ENCODE results near the gene ABHD12. TPM values are rescaled to one million over a fixed set of nuclear protein-coding genes. Genes with fewer than 3 reads are reported as not detected.

Gene ABHD12
- total and polyA plus RNA-seq, 2 donors (not counting 1 experiment from before 2014, with no cell fraction given) = 9.6 to 28.3 TPM

DNA sequence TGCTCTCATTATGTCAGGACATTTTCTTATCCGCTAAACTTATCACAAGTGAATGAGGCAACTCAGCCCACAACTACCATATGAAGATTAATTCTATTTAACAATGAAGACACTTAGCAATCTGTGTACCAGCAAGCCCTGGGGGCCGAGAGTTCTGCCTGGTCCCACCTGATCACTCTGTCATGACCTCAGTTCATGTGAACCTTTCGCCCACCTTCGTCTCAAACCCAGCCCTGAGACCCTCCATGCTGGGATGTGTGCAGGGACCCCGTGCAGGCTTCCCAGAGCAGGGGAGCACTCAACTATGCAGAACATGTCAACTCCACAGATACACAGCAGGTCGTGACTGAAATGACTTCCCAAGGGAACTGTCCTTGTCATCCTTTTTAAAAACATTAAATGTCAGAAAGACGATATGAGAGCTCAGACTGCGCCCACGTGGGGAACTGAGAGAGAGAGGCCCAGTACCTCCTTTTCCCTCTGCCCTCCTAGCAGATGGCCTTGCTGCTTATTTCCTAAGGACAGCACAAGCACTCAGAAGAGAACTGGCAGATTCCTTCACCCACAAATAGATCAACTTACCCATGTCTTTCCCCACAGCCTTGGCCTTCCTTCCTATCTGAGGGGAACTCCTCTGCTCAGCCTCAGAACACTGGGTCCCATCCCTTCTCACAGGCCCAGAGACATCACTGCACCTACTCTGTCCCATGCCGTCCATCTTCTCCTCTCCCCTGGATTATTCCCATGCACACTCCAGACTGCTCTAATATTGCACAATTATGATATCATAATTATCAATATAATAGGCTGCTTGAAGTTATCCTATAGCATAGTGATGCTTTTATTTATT, 11.5 kb downstream of the ABHD12 start:
- no peak for ATAC-seq (ENCODE audit: low read depth)
- no peak overlapping the region for H3K27ac ChIP-seq (ENCODE audit: low read length in 2 of 2)
- no peak for TF ChIP-seq CTCF (IDR thresholded peaks at IDR 0.05)
- no peak for TF ChIP-seq EZH2 (IDR thresholded peaks at IDR 0.05; ENCODE audit: borderline replicate concordance, insufficient read depth, low read depth, low read length, poor library complexity, severe bottlenecking)
- H3K4me1 ChIP-seq (ENCODE audit: control insufficient read depth in 2 of 2, insufficient read depth in 2 of 2, low read length in 2 of 2) = no peaks in the 10 kb centered on the region
- H3K4me2 ChIP-seq (replicated peaks; ENCODE audit: low read depth, low read length, poor library complexity, severe bottlenecking) = no peak overlapping the region
- ChIA-PET CTCF (no interaction called here), POLR2A (no interaction called here)
- H4K20me1 ChIP-seq (ENCODE audit: control insufficient read depth, insufficient read depth, low read length, poor library complexity, severe bottlenecking) = peaks cover 33% of the 10 kb centered on the region
- H3K9ac ChIP-seq (ENCODE audit: low read length) = no peak overlapping the region
- H3K79me2 ChIP-seq (ENCODE audit: control insufficient read depth, insufficient read depth, low read length) = peaks cover 62% of the 10 kb centered on the region
- no peaks in the 10 kb centered on the region for H3K27me3 ChIP-seq (replicated peaks in 1 of 4; ENCODE audit: control extremely low read depth in 1 of 4, control insufficient read depth in 3 of 4, insufficient read depth in 4 of 4, low read length in 3 of 4)
- H3K4me3 Mint-ChIP-seq = no peak overlapping the region
- no peak overlapping the region for H2AFZ ChIP-seq (ENCODE audit: insufficient read depth, low read depth, low read length, poor library complexity, severe bottlenecking)
- H3K4me1 Mint-ChIP-seq = peaks cover 13% of the 10 kb centered on the region
- H3K9me3 ChIP-seq (ENCODE audit: control extremely low read depth in 1 of 3, control insufficient read depth in 2 of 3, insufficient read depth in 1 of 3, low read length in 2 of 3) = no peaks in the 10 kb centered on the region
- H3K27ac Mint-ChIP-seq = no peak overlapping the region
- intact Hi-C loops (cut with micrococcal nuclease) = no loop called here
- no peak for DNase-seq
- 79% methylated on average over 9 of the region's 10 CpGs for WGBS (ENCODE audit: insufficient coverage)
- H3K36me3 ChIP-seq (replicated peaks in 1 of 2; ENCODE audit: control extremely low read depth in 1 of 2, control insufficient read depth in 1 of 2, extremely low read depth in 1 of 2, insufficient read depth in 2 of 2, low read length in 1 of 2) = no peaks in the 10 kb centered on the region
- H3K27me3 Mint-ChIP-seq = no peaks in the 10 kb centered on the region
- no peaks in the 10 kb centered on the region for H3K9me3 Mint-ChIP-seq (ENCODE audit: insufficient read depth)
- no peak overlapping the region for H3K4me3 ChIP-seq (ENCODE audit: control extremely low read depth in 1 of 5, extremely low read depth in 1 of 5, insufficient read depth in 1 of 5, low read depth in 2 of 5, low read length in 4 of 5)

- H4K20me1 ChIP-seq (ENCODE audit: control insufficient read depth, insufficient read depth, low read length, poor library complexity, severe bottlenecking) = peaks cover 33% of the 10 kb centered on the region
- no peak overlapping the region for H2AFZ ChIP-seq (ENCODE audit: insufficient read depth, low read depth, low read length, poor library complexity, severe bottlenecking)
- H3K4me1 Mint-ChIP-seq = peaks cover 13% of the 10 kb centered on the region
- H3K27me3 ChIP-seq (replicated peaks in 1 of 4; ENCODE audit: control extremely low read depth in 1 of 4, control insufficient read depth in 3 of 4, insufficient read depth in 4 of 4, low read length in 3 of 4) = no peaks in the 10 kb centered on the region
- DNase-seq (no peak), ATAC-seq (ENCODE audit: low read depth) (no peak)
- intact Hi-C loops (cut with micrococcal nuclease) = no loop called here
- H3K9me3 ChIP-seq (ENCODE audit: control extremely low read depth in 1 of 3, control insufficient read depth in 2 of 3, insufficient read depth in 1 of 3, low read length in 2 of 3) = no peaks in the 10 kb centered on the region
- H3K27ac Mint-ChIP-seq = no peak overlapping the region
- no peaks in the 10 kb centered on the region for H3K27me3 Mint-ChIP-seq
- WGBS (ENCODE audit: insufficient coverage) = 95% methylated on average over 3 of the region's 5 CpGs
- peaks cover 61% of the 10 kb centered on the region for H3K79me2 ChIP-seq (ENCODE audit: control insufficient read depth, insufficient read depth, low read length)
- POLR2A ChIA-PET = no interaction called here
- no peak overlapping the region for H3K27ac ChIP-seq (ENCODE audit: low read length in 2 of 2)
- no peak overlapping the region for H3K4me3 Mint-ChIP-seq
- H3K4me3 ChIP-seq (ENCODE audit: control extremely low read depth in 1 of 5, extremely low read depth in 1 of 5, insufficient read depth in 1 of 5, low read depth in 2 of 5, low read length in 4 of 5) = no peak overlapping the region
- no peaks in the 10 kb centered on the region for H3K4me1 ChIP-seq (ENCODE audit: control insufficient read depth in 2 of 2, insufficient read depth in 2 of 2, low read length in 2 of 2)
- H3K9ac ChIP-seq (ENCODE audit: low read length) = no peak overlapping the region
- H3K9me3 Mint-ChIP-seq (ENCODE audit: insufficient read depth) = no peaks in the 10 kb centered on the region
- CTCF ChIA-PET = no interaction called here
- H3K4me2 ChIP-seq (replicated peaks; ENCODE audit: low read depth, low read length, poor library complexity, severe bottlenecking) = no peak overlapping the region
- H3K36me3 ChIP-seq (replicated peaks in 1 of 2; ENCODE audit: control extremely low read depth in 1 of 2, control insufficient read depth in 1 of 2, extremely low read depth in 1 of 2, insufficient read depth in 2 of 2, low read length in 1 of 2) = no peaks in the 10 kb centered on the region
- TF ChIP-seq CTCF (IDR thresholded peaks at IDR 0.05) = no peak
- no peak for TF ChIP-seq EZH2 (IDR thresholded peaks at IDR 0.05; ENCODE audit: borderline replicate concordance, insufficient read depth, low read depth, low read length, poor library complexity, severe bottlenecking)
Measured at GRCh38 chr20:25378189-25378883, 12.3 kb downstream of the ABHD12 start.
